Activated naive CD4-positive, alpha-beta T cell treated with anti-CD3 and anti-CD28 coated beads, Interleukin-2, amount 50 U/mL, for 16 hours (primary cell): ENCODE data around the gene PAPLN.
"Not testable (repeated sequence)": the region's sequence is repeated elsewhere in the genome, so short reads cannot be mapped to it uniquely, and the experiment has no call there.

Experiments
- DNase-seq: peaks from one replicate; pipeline ENCODE4 v3.0.0-alpha.2; 2020

PAPLN gene, protein sequence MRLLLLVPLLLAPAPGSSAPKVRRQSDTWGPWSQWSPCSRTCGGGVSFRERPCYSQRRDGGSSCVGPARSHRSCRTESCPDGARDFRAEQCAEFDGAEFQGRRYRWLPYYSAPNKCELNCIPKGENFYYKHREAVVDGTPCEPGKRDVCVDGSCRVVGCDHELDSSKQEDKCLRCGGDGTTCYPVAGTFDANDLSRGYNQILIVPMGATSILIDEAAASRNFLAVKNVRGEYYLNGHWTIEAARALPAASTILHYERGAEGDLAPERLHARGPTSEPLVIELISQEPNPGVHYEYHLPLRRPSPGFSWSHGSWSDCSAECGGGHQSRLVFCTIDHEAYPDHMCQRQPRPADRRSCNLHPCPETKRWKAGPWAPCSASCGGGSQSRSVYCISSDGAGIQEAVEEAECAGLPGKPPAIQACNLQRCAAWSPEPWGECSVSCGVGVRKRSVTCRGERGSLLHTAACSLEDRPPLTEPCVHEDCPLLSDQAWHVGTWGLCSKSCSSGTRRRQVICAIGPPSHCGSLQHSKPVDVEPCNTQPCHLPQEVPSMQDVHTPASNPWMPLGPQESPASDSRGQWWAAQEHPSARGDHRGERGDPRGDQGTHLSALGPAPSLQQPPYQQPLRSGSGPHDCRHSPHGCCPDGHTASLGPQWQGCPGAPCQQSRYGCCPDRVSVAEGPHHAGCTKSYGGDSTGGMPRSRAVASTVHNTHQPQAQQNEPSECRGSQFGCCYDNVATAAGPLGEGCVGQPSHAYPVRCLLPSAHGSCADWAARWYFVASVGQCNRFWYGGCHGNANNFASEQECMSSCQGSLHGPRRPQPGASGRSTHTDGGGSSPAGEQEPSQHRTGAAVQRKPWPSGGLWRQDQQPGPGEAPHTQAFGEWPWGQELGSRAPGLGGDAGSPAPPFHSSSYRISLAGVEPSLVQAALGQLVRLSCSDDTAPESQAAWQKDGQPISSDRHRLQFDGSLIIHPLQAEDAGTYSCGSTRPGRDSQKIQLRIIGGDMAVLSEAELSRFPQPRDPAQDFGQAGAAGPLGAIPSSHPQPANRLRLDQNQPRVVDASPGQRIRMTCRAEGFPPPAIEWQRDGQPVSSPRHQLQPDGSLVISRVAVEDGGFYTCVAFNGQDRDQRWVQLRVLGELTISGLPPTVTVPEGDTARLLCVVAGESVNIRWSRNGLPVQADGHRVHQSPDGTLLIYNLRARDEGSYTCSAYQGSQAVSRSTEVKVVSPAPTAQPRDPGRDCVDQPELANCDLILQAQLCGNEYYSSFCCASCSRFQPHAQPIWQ

DNA sequence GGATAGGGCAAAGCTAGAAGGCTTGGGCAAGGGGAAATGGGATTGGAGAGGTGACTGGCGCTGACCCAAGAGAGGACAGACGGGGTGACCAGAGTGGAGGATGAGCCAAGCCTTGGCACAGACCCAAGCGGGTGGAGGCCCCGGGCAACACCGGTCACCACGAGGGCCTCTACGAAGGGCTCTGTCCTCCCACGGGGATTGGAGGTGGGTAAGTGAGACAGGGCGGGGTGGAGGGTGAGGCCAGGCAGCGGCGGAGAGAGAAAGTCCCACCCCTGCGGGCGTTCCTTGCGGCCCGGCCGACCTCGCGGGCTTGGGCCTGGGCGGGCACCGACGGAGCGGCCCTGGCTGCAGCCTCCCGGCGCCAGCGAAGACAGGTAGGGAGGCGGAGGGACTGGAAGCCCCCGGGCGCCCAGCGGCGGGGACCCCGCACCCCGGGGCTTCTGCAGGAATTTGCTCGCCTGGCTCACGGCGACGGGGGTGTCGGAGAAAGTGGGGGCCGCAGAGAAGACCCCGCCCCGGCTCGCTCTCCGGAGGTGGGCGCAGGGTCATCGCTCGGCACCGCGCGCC is at the start of gene PAPLN:
Gene PAPLN, plus strand, starts transcription at position 288 of the 567 bp plus-strand sequence. CDS start 2,273 bp downstream, outside the sequence.
- DNase-seq = no peak

- no peak for DNase-seq
These were observed 48.8 kb upstream of the PAPLN start for GRCh38 chr14:73188501-73188911.

- no peak for DNase-seq
These were observed 47.7 kb upstream of the PAPLN start for GRCh38 chr14:73189651-73190050.

DNA sequence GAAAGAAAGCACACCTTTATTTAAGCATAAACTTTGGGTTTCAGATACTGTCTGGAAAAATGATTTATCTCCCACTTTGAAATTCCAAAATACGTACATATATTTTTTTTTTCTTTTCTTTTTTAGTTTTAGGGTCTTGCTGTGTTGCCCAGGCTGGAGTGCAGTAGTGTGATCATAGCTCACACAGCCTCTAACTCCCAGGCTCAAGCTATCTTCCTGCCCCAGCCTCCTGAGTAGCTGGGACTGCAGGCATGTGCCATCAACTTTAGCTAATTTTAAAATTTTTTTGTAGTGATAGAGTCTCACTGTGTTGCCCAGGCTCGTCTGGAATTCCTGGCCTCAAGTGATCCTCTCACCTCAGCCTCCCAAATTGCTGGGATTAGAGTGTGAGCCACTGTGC is 45.9 kb upstream of the PAPLN start:
- no peak for DNase-seq

- not testable (repeated sequence) for DNase-seq
These were observed 43.0 kb upstream of the PAPLN start for GRCh38 chr14:73194306-73194705.

DNA sequence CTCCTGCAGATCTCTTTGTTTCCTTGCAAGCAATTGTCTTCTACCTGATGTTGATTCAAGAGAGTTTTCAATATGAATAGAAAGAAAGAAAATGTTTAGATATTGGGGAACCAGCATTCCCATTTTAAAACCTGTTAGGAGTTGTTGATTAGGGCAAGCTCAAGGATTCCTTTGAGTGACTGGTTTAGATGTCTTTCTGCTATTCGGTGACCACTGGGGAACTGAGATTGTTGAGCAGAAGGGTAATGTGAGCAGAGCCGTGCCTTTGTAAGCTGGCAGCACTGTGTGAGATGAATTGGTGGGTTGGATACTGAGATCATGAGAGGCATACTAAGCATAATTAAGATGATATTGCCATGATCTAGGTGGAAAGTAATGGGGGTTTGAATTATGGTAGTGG is 39.1 kb upstream of the PAPLN start:
- no peak for DNase-seq

DNA sequence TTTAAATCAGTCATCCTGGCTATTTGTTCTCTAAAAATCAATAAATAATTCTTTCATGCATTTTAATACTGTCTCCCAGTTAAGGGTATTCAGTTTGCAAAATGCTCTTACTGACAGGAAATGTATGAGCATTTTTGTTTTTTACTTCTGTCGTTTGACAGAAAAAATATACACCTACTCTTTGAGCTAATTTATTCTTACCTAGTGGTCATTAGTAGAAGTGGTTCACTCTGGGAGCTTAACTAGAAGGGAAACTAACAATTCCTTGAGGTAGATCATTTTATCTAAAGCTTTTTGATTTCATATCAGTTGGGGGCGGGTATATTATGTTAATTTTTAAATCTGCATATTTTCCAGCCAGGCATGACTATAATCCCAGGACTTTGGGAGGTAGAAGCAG is 33.8 kb upstream of the PAPLN start:
- no peak for DNase-seq

- DNase-seq = no peak
These were observed 29.7 kb upstream of the PAPLN start for GRCh38 chr14:73207615-73208014.

DNA sequence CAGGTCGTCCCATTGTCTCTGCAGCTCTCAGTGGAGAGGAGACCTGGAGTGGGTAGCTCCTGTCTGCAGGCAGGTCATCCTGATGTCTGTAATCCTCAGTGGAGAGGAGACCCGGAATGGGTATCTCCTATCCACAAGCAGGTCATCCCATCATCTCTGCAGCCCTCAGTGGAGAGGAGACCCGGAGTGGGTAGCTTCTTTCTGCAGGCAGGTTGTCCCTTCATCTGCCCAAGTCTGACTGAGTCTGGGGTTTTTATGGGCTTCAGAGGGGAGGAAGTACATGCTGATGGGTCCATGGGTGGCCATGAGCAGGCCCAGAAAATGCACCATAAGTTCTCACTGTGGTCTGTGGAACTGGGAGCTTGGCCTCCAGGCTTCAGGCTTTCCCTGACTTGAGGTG is 28.9 kb upstream of the PAPLN start:
- no peak for DNase-seq

GRCh38 chr14:73208846-73209245 is 28.5 kb upstream of the PAPLN start:
- DNase-seq = no peak

GRCh38 chr14:73209953-73210352 is 27.4 kb upstream of the PAPLN start:
- DNase-seq = no peak

GRCh38 chr14:73211251-73212040 is 25.9 kb upstream of the PAPLN start:
- DNase-seq = no peak

GRCh38 chr14:73216030-73216429 is 21.3 kb upstream of the PAPLN start:
- no peak for DNase-seq

- DNase-seq = no peak
These were observed 19.9 kb upstream of the PAPLN start for GRCh38 chr14:73217411-73217810.

GRCh38 chr14:73220061-73220460 is 17.2 kb upstream of the PAPLN start:
- no peak for DNase-seq

- DNase-seq = no peak
These were observed 16.7 kb upstream of the PAPLN start for GRCh38 chr14:73220634-73221033.

GRCh38 chr14:73221945-73222344 is 15.4 kb upstream of the PAPLN start:
- DNase-seq = no peak

- no peak for DNase-seq
These were observed 14.3 kb upstream of the PAPLN start for GRCh38 chr14:73223049-73223448.

DNA sequence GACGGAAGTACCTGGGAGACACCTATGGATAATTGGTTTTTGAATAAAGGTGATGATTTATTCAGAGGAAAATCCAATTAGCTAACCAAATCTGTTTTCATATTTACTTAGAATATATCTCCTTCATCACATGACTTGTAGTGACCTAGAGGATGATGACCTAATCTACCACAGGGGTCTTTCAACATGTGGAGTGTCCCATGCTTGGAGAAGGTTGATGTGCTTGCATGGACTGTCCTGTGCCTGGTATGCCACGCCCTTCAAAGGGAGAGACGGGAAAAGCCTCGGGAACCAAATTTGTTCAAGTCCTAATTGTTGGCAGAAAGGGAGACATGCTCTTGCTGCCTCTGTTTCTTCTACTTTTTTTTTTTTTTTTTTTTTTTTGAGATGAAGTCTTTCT is 11.8 kb upstream of the PAPLN start:
- DNase-seq = no peak

GRCh38 chr14:73227812-73228781 is 9.2 kb upstream of the PAPLN start:
- DNase-seq = no peak

DNA sequence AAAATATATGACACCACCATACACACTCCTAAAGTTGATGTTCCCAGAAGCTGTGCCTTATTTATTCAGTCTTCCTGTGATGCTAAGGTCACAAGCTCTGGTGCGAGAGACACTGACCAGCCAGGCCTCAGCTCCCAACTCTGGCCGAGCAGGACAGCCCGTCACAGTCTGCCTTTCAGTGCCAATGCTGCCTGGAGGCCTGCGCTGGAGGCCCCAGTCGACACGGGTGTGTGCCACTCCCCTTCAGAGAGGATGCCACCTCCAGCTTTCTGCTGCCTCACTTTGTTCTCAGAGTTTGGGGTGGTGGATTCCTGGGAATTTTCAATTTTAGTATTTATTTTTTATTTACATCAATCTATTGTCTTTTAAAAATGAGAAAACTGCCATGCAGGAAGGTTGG is 7.3 kb upstream of the PAPLN start:
- no peak for DNase-seq
